GM18526 (cell line): ENCODE data around the gene AMZ2.

Source experiments
- POLR2A ChIP-seq: IDR thresholded peaks from 3 replicates; pipeline ENCODE4 v1.6.1; 2011; ENCODE audit not compliant: insufficient read length; ENCODE audit errors: extremely low read depth

The AMZ2 gene

GRCh38 chr17:68296217-68297191 lies 48.7 kb downstream of the AMZ2 start:
- no peak for TF ChIP-seq POLR2A

DNA sequence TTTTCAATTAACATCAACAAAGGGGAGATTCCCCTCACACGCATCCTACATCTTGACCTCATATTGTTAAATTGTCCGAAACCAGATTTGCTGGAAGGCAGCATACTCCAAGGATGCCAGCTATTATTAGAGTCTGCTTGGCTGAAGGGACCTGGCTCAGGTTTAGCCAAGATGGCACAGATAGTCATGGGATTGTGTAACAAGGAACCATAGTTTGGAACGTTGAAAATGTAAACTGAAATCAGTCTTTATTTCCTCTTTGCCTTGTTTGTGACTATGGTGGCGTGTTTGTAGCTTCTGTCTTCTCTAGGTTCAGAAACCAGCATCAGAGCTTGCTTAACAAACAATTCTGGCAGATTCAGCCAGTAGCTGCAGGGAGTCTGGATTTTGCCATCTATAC lies 49.4 kb downstream of the AMZ2 start:
- no peak for TF ChIP-seq POLR2A

DNA sequence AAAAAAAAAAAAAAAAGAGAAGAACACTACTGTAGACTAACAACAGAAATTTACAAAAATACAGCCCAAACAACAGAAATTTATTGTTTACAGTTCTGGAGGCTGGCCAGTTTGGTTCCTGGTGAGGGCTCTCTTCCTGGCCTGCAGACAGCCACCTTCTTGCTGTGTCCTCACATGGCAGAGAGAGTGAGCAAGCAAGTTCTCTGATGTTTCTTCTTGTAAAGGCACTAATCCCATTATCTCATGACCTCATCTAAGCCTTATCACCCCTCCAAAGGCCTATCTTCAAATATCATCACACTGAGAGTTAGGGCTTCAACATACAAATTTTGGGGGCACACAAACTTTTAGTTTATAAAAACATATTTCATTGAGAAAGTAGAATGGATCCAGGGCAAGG lies 50.8 kb downstream of the AMZ2 start:
- no peak for TF ChIP-seq POLR2A

GRCh38 chr17:68299817-68300216 lies 52.0 kb downstream of the AMZ2 start:
- TF ChIP-seq POLR2A: no peak

DNA sequence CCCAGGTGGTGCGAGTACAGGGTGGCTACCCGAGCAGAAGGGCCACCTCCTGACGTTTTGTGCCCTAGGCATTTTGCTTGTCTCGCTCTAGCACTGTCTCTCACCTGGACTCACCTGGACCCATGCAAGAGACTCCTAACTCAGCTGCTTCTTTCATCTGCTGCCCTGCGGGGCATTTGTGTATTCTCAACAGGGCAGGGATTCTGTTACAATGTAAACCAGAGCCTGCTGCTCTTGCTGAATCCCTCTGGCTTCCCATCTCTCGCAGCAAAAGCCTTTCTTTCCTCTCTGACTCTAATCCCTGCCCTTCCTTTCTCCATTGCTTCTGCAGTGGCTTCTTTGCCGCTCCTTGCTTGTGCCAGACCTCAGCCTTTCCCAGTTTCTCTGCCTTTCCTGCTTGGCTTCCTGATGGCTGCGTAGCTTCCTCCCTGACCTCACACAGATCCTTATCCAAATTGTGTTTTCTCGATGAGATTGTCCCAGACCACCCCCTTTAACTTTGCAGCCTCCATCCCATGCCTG lies 53.7 kb downstream of the AMZ2 start:
- TF ChIP-seq POLR2A: no peak

DNA sequence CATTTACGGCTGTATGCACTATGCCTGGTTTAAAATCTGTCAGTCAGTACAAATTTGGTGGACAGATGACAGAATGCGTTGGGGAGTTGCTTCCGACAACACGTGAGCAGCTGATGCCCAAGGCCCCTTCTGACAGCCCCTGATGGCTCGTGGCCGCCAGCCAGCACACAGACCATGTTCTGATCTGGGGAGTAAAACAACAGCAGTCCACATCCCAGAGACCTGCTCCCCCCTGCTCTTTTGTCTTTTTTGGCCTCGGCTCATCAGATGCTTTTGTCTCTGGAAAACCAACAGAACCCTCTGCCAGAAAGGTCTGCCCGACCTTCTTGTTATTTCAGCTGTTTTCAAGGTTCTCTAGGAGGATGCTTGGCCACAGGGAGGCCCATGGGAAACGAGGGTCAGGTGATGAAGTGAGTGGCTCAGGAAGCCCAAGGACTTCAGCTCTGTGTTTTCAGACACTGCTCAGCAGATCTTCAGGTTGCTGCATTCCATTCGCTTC lies 54.3 kb downstream of the AMZ2 start:
- TF ChIP-seq POLR2A: no peak

- no peak for TF ChIP-seq POLR2A
Measured at GRCh38 chr17:68302666-68303065, 54.8 kb downstream of the AMZ2 start.

GRCh38 chr17:68304706-68305105 lies 56.9 kb downstream of the AMZ2 start:
- TF ChIP-seq POLR2A: no peak

DNA sequence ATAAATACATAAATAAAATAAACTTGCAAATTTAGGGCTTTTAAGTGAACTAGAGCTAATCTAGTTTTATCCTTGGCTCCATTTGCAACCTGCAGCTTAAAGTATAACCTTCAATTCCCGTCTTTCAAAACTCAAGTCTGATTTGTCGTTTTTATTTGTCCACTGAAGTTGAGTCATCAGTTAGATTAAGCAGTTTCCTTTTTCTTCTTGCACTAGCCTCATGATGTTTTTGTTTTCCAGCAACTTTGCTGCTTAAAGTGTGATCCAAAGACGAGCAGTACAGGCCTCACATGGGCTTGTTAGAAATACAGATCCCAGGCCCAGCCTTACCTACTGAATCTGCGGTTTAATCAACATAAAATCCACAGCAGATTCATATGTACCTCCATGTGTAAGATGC lies 57.3 kb downstream of the AMZ2 start:
- TF ChIP-seq POLR2A: no peak
